ENCODE data around the gene VCX3A. TPM values are rescaled to one million over a fixed set of nuclear protein-coding genes. Genes with fewer than 3 reads are reported as not detected.
A peak's percentile ranks its signal among the peaks of the same experiment; 100 is the strongest.
"Not testable (repeated sequence)": the region's sequence is repeated elsewhere in the genome, so short reads cannot be mapped to it uniquely, and the experiment has no call there.

VCX3A gene
- 160 and 182 TPM in 2 replicates for total RNA-seq (2014; rRNA removed; shearing (Covaris generic))

GRCh38 chrX:6535018-6535417 lies at the start of gene VCX3A:
TSS of gene VCX3A (minus strand) at chrX:6535118. CDS start at chrX:6534497, 621 bp downstream.
- DNase-seq (ENCODE audit: low spot score) = not testable (repeated sequence)

- no peak for DNase-seq (ENCODE audit: low spot score)
Measured at GRCh38 chrX:6574762-6575161, 39.8 kb upstream of the VCX3A start.

GRCh38 chrX:6568031-6568430 lies 33.1 kb upstream of the VCX3A start:
- no peak for DNase-seq (ENCODE audit: low spot score)

GRCh38 chrX:6558979-6559378 lies 24.1 kb upstream of the VCX3A start:
- DNase-seq (ENCODE audit: low spot score) = no peak

GRCh38 chrX:6557690-6558089 lies 22.8 kb upstream of the VCX3A start:
- DNase-seq (ENCODE audit: low spot score) = no peak

- no peak for DNase-seq (ENCODE audit: low spot score)
Measured at GRCh38 chrX:6550999-6551398, 16.1 kb upstream of the VCX3A start.

GRCh38 chrX:6545712-6546111 lies 10.8 kb upstream of the VCX3A start:
- DNase-seq (ENCODE audit: low spot score) = no peak

GRCh38 chrX:6526564-6527136 lies 8.3 kb downstream of the VCX3A start:
- no peak for DNase-seq (ENCODE audit: low spot score)

- no peak for DNase-seq (ENCODE audit: low spot score)
Measured at GRCh38 chrX:6517376-6517775, 17.5 kb downstream of the VCX3A start.

GRCh38 chrX:6506444-6506843 lies 28.5 kb downstream of the VCX3A start:
- DNase-seq (ENCODE audit: low spot score) = no peak

- peak; percentile 6 for DNase-seq (ENCODE audit: low spot score)
Measured at GRCh38 chrX:6505960-6506359, 29.0 kb downstream of the VCX3A start.

- DNase-seq (ENCODE audit: low spot score) = no peak
Measured at GRCh38 chrX:6500719-6501118, 34.2 kb downstream of the VCX3A start.

- no peak for DNase-seq (ENCODE audit: low spot score)
Measured at GRCh38 chrX:6498324-6498723, 36.6 kb downstream of the VCX3A start.
